Measurements from ENCODE around the gene TERF2IP. TPM values are rescaled to one million over a fixed set of nuclear protein-coding genes. Genes with fewer than 3 reads are reported as not detected.

Gene TERF2IP
- total and polyA plus RNA-seq, 2 donors (not counting 1 experiment from before 2014, with no cell fraction given) = 63.1 to 74.6 TPM

DNA sequence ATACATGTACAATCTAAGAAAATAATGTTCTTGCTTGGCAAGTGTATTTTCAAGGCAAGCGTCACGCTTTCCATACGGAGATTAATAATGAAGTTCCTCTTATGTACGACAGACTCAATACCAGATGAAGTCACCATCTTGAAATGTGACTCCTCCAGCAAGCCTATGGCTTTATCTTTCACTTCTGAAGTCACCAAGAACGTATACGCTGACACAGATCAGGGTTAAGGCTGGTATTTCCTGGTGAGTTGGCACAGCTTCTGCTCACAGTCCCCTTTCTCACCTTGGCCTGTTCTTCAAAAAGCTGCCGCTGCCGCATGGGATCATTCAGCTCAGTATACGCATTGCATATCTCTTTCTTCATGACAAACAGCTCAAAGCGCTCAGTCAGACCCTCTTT is 18.4 kb upstream of the TERF2IP start:
- intact Hi-C loops (cut with micrococcal nuclease) = no loop called here
- no peaks in the 10 kb centered on the region for H3K4me1 ChIP-seq (ENCODE audit: control insufficient read depth in 2 of 2, insufficient read depth in 2 of 2, low read length in 2 of 2)
- ATAC-seq (ENCODE audit: low read depth) = no peak
- Mint-ChIP-seq H3K9me3 (ENCODE audit: insufficient read depth) (no peaks in the 10 kb centered on the region), H3K27me3 (no peaks in the 10 kb centered on the region), H3K4me1 (no peaks in the 10 kb centered on the region), H3K27ac (no peak overlapping the region), H3K4me3 (no peak overlapping the region)
- H3K79me2 ChIP-seq (ENCODE audit: control insufficient read depth, insufficient read depth, low read length) = no peaks in the 10 kb centered on the region
- no peak overlapping the region for H3K4me2 ChIP-seq (replicated peaks; ENCODE audit: low read depth, low read length, poor library complexity, severe bottlenecking)
- 100% methylated on average over 9 of the region's 10 CpGs for WGBS (ENCODE audit: insufficient coverage)
- POLR2A ChIA-PET = no interaction called here
- DNase-seq = no peak
- H4K20me1 ChIP-seq (ENCODE audit: control insufficient read depth, insufficient read depth, low read length, poor library complexity, severe bottlenecking) = no peaks in the 10 kb centered on the region
- no peak overlapping the region for H2AFZ ChIP-seq (ENCODE audit: insufficient read depth, low read depth, low read length, poor library complexity, severe bottlenecking)
- CTCF ChIA-PET = no interaction called here
- no peak overlapping the region for H3K27ac ChIP-seq (ENCODE audit: low read length in 2 of 2)
- H3K9ac ChIP-seq (ENCODE audit: low read length) = no peak overlapping the region
- H3K4me3 ChIP-seq (ENCODE audit: control extremely low read depth in 1 of 5, extremely low read depth in 1 of 5, insufficient read depth in 1 of 5, low read depth in 2 of 5, low read length in 4 of 5) = no peak overlapping the region
- H3K27me3 ChIP-seq (replicated peaks in 1 of 4; ENCODE audit: control extremely low read depth in 1 of 4, control insufficient read depth in 3 of 4, insufficient read depth in 4 of 4, low read length in 3 of 4) = no peaks in the 10 kb centered on the region
- TF ChIP-seq, protein P1, sequence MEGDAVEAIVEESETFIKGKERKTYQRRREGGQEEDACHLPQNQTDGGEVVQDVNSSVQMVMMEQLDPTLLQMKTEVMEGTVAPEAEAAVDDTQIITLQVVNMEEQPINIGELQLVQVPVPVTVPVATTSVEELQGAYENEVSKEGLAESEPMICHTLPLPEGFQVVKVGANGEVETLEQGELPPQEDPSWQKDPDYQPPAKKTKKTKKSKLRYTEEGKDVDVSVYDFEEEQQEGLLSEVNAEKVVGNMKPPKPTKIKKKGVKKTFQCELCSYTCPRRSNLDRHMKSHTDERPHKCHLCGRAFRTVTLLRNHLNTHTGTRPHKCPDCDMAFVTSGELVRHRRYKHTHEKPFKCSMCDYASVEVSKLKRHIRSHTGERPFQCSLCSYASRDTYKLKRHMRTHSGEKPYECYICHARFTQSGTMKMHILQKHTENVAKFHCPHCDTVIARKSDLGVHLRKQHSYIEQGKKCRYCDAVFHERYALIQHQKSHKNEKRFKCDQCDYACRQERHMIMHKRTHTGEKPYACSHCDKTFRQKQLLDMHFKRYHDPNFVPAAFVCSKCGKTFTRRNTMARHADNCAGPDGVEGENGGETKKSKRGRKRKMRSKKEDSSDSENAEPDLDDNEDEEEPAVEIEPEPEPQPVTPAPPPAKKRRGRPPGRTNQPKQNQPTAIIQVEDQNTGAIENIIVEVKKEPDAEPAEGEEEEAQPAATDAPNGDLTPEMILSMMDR (IDR thresholded peaks at IDR 0.05) = no peak
- no peak for TF ChIP-seq EZH2 (IDR thresholded peaks at IDR 0.05; ENCODE audit: borderline replicate concordance, insufficient read depth, low read depth, low read length, poor library complexity, severe bottlenecking)
- H3K36me3 ChIP-seq (replicated peaks in 1 of 2; ENCODE audit: control extremely low read depth in 1 of 2, control insufficient read depth in 1 of 2, extremely low read depth in 1 of 2, insufficient read depth in 2 of 2, low read length in 1 of 2) = peaks cover 3 to 77% of the 10 kb centered on the region in 2 experiments
- no peaks in the 10 kb centered on the region for H3K9me3 ChIP-seq (ENCODE audit: control extremely low read depth in 1 of 3, control insufficient read depth in 2 of 3, insufficient read depth in 1 of 3, low read length in 2 of 3)

DNA sequence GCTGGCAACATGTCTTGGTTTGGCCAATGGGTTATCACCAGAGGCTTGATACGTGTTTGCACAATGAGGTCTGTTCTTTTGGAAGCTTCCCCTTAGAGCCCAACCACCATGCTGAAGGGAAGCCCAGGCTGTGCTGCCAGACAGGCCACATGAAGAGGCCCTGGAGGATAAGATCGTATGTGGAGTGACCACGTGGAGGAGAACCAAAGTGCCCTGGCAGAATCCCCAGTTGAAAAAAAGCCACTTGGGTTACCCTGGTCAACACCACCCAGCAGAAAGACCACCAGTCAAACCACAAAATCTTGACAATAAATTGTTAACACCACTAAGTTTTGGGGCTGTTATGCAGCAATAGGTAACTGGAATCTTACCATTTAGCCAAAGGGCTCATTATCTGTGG is 17.5 kb upstream of the TERF2IP start:
- intact Hi-C loops (cut with micrococcal nuclease) = no loop called here
- no peak overlapping the region for H3K4me2 ChIP-seq (replicated peaks; ENCODE audit: low read depth, low read length, poor library complexity, severe bottlenecking)
- Mint-ChIP-seq H3K4me1 (no peaks in the 10 kb centered on the region), H3K27ac (no peak overlapping the region), H3K4me3 (no peak overlapping the region), H3K9me3 (ENCODE audit: insufficient read depth) (no peaks in the 10 kb centered on the region), H3K27me3 (no peaks in the 10 kb centered on the region)
- WGBS (ENCODE audit: insufficient coverage) = 94% methylated on average over 3 of the region's 3 CpGs
- ChIA-PET CTCF (no interaction called here), POLR2A (no interaction called here)
- TF ChIP-seq, protein P1 (IDR thresholded peaks at IDR 0.05) = no peak
- TF ChIP-seq EZH2 (IDR thresholded peaks at IDR 0.05; ENCODE audit: borderline replicate concordance, insufficient read depth, low read depth, low read length, poor library complexity, severe bottlenecking) = no peak
- H3K27me3 ChIP-seq (replicated peaks in 1 of 4; ENCODE audit: control extremely low read depth in 1 of 4, control insufficient read depth in 3 of 4, insufficient read depth in 4 of 4, low read length in 3 of 4) = no peaks in the 10 kb centered on the region
- H3K9me3 ChIP-seq (ENCODE audit: control extremely low read depth in 1 of 3, control insufficient read depth in 2 of 3, insufficient read depth in 1 of 3, low read length in 2 of 3) = no peaks in the 10 kb centered on the region
- H3K4me1 ChIP-seq (ENCODE audit: control insufficient read depth in 2 of 2, insufficient read depth in 2 of 2, low read length in 2 of 2) = no peaks in the 10 kb centered on the region
- H3K9ac ChIP-seq (ENCODE audit: low read length) = no peak overlapping the region
- H3K27ac ChIP-seq (ENCODE audit: low read length in 2 of 2) = no peak overlapping the region
- no peaks in the 10 kb centered on the region for H4K20me1 ChIP-seq (ENCODE audit: control insufficient read depth, insufficient read depth, low read length, poor library complexity, severe bottlenecking)
- peaks cover 5 to 86% of the 10 kb centered on the region in 2 experiments for H3K36me3 ChIP-seq (replicated peaks in 1 of 2; ENCODE audit: control extremely low read depth in 1 of 2, control insufficient read depth in 1 of 2, extremely low read depth in 1 of 2, insufficient read depth in 2 of 2, low read length in 1 of 2)
- no peaks in the 10 kb centered on the region for H3K79me2 ChIP-seq (ENCODE audit: control insufficient read depth, insufficient read depth, low read length)
- ATAC-seq (ENCODE audit: low read depth) (no peak), DNase-seq (no peak)
- H2AFZ ChIP-seq (ENCODE audit: insufficient read depth, low read depth, low read length, poor library complexity, severe bottlenecking) = no peak overlapping the region
- H3K4me3 ChIP-seq (ENCODE audit: control extremely low read depth in 1 of 5, extremely low read depth in 1 of 5, insufficient read depth in 1 of 5, low read depth in 2 of 5, low read length in 4 of 5) = no peak overlapping the region
